ENCODE data around the gene GRK6. TPM values are rescaled to one million over a fixed set of nuclear protein-coding genes. Genes with fewer than 3 reads are reported as not detected.

Gene GRK6
- polyA plus RNA-seq, 1 experiment, result 37.7 TPM

DNA sequence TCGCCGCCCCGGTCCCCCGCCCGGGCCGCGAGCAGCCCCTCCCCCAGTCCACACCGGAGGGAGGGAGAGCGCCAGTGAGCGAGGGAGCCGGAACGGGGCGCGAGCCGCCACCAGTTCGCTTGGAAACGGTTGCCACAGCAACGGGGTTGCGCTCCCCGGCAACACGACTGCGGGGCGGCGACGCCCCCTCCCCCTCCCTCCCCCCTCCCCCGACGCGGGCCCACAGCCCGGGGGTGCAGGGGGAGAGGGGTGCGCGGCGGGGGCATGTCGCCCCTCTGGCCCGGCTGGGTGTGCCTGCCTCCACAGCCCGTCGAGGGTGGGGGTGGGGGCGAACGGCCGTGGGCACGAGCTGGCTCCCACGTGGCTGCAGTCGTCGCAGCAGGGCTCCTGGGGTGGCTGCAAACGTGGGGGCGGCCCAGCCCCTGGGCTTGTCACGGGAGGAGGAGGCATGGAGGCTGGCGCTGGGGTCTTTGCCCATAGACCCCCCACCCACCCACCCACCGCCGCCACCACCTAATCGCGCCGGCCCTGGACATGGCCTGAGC is 20.7 kb downstream of the GRK6 start:
- Histone ChIP-seq H3K27me3 (ENCODE audit: control insufficient read depth, insufficient read depth, low read length) (no peaks in the 10 kb centered on the region), H3K4me3 (ENCODE audit: low read depth, low read length) (peak overlapping the region; percentile 72), H3K36me3 (ENCODE audit: control insufficient read depth, insufficient read depth, low read length) (peaks cover 1% of the 10 kb centered on the region; the same call in 1 of the 2 replicates)
- TF ChIP-seq, protein P1, sequence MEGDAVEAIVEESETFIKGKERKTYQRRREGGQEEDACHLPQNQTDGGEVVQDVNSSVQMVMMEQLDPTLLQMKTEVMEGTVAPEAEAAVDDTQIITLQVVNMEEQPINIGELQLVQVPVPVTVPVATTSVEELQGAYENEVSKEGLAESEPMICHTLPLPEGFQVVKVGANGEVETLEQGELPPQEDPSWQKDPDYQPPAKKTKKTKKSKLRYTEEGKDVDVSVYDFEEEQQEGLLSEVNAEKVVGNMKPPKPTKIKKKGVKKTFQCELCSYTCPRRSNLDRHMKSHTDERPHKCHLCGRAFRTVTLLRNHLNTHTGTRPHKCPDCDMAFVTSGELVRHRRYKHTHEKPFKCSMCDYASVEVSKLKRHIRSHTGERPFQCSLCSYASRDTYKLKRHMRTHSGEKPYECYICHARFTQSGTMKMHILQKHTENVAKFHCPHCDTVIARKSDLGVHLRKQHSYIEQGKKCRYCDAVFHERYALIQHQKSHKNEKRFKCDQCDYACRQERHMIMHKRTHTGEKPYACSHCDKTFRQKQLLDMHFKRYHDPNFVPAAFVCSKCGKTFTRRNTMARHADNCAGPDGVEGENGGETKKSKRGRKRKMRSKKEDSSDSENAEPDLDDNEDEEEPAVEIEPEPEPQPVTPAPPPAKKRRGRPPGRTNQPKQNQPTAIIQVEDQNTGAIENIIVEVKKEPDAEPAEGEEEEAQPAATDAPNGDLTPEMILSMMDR (IDR thresholded peaks at IDR 0.05; ENCODE audit: insufficient read depth, low read depth, low read length), result no peak
- ChIA-PET POLR2A (interaction anchor here (1.0 kb wide), 1 partner anchor 20 kb away, joined by 3 read pairs; the partner anchor contains the start of gene GRK6), CTCF (interaction anchor here (0.6 to 18.6 kb wide), 7 partner anchors 8 to 138 kb away, joined by 3 to 352 read pairs (median 9); partner anchors contain the start of genes F12 and PFN3)
- no peak for DNase-seq (ENCODE audit: low read depth)

DNA sequence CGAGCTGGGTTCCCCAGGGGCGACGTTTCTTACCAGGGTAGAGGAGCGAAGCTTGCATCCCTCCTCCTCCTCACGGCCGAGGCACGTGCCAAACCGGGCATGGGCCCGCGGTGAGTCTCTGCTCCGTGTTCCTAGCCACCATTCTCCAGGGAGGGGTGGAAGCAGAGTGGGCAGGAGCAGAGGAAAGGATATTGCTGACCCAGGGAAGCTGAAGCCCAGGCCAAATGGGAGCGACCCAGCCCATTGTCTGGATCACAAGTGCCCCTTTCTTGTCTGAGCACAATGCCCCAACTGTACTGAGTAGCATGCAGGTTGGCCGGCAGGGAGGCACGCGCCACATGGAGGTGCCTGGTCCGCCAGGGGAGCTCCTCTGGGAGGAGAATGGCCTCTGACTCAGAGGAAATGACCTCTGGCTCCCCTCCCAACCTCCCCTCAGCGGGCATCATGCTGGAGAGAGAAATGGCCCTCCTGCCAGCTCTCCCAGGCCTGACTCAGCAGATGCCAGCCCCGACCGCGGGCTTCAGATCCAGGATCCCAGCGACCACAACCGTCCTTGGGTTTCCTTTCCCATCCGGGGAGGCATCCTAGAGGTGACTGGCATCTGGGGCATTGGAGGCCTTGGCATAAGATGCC is 21.3 kb downstream of the GRK6 start:
- Histone ChIP-seq H3K36me3 (ENCODE audit: control insufficient read depth, insufficient read depth, low read length) (no peaks in the 10 kb centered on the region), H3K4me3 (ENCODE audit: low read depth, low read length) (peak overlapping the region; percentile 72), H3K27me3 (ENCODE audit: control insufficient read depth, insufficient read depth, low read length) (no peaks in the 10 kb centered on the region)
- no peak for DNase-seq (ENCODE audit: low read depth)
- ChIA-PET CTCF (interaction anchor here (0.6 to 18.6 kb wide), 10 partner anchors 7 to 335 kb away, joined by 3 to 352 read pairs (median 6); partner anchors contain the start of genes F12 and PFN3), POLR2A (interaction anchor here (0.6 to 1.0 kb wide), 2 partner anchors 21 to 22 kb away, joined by 3 read pairs; partner anchors contain the start of gene GRK6)
- TF ChIP-seq, protein P1 (IDR thresholded peaks at IDR 0.05; ENCODE audit: insufficient read depth, low read depth, low read length), result no peak

DNA sequence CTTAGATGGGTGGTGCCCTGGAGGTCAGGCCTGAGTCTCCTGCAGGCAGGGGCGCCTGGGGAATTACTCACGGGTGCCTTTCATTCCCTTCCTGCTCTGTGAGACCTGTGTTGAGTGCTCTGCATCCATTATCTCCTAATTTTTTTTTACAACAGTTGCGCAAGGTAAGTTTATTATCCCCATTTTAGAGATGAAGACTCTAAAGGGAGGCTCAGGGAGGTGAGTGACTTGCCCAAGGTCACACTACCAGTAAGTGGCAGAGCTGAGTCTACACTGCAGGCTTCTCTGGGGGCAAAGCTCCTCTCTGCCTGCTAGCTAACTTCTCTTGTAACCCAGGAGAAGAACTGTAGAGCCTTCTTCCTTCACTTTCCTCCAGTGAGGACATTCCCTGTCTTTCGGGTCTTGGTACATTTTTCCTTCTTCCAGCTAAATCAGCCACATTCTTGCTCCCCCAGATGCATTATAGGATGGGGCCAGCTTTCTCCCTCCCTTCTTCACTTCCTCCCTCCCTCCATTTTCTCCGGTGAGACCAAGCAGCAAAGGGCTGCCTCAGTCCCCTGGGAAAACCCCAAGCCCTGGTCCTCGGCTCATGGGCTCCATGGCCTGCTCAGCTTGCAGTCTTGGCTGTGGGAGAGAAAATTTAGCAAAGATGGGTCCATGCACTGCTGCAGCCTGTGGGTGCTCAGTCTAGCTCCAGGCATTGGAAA is 21.9 kb downstream of the GRK6 start:
- ChIA-PET CTCF (interaction anchor here (0.7 to 18.6 kb wide), 8 partner anchors 9 to 336 kb away, joined by 3 to 352 read pairs (median 3); partner anchors contain the start of genes F12 and PFN3), POLR2A (interaction anchor here (0.6 kb wide), 1 partner anchor 23 kb away, joined by 3 read pairs; no protein-coding TSS in a partner anchor)
- no peaks in the 10 kb centered on the region for H3K27me3 ChIP-seq (ENCODE audit: control insufficient read depth, insufficient read depth, low read length)
- H3K4me3 ChIP-seq (ENCODE audit: low read depth, low read length), result no peak overlapping the region
- no peaks in the 10 kb centered on the region for H3K36me3 ChIP-seq (ENCODE audit: control insufficient read depth, insufficient read depth, low read length)
- TF ChIP-seq, protein P1 (IDR thresholded peaks at IDR 0.05; ENCODE audit: insufficient read depth, low read depth, low read length), result no peak
- no peak for DNase-seq (ENCODE audit: low read depth)

DNA sequence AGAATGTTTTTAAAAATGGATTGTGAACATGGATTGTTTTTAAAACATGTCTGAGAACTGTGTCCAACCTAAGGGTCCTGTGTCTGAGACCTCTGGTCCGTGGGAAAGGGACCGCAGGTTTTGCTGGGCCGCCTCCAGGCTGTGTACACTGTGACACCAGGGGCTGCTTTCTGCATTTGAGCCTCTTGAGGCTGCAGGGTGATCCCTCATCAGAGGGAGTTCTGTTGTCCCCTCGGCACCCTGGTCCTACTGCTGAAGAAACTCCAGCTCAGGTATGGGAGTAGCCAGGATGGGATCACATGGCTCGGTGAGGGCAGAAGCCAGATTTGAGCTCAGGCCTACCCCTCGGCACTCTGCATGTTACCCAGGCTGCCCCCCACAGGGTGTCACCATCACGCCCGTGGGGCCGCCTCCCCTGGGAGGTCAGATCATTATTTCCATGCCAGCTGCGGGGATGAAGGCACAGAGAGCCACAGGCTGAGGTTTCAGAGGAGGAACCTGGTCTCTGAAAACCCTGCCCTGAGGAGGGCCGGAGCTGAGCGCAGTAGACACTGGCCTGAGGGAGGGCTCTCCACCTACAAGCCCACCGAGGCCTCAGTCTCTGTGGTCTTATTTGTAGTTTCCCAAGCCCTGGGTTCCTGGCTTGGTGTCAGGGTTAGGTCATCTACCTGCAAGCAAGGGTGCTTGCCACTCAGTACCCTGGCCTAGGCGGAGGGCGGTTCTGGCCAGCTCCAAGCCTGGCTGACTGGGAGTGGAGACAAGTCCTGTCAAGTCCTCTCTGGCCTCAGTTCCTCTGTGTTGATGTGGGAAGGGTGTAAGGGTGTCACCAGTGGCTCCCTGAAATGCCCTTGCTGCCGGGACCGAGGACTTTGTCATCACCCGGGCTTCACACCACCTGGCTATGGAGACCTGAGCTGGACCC is 22.9 kb downstream of the GRK6 start:
- no peaks in the 10 kb centered on the region for H3K36me3 ChIP-seq (ENCODE audit: control insufficient read depth, insufficient read depth, low read length)
- no peak for DNase-seq (ENCODE audit: low read depth)
- H3K4me3 ChIP-seq (ENCODE audit: low read depth, low read length), result no peak overlapping the region
- ChIA-PET CTCF (interaction anchor here (0.6 to 18.6 kb wide), 7 partner anchors 12 to 337 kb away, joined by 3 to 352 read pairs (median 3); partner anchors contain the start of genes F12 and PFN3), POLR2A (no interaction called here)
- no peaks in the 10 kb centered on the region for H3K27me3 ChIP-seq (ENCODE audit: control insufficient read depth, insufficient read depth, low read length)
- TF ChIP-seq, protein P1 (IDR thresholded peaks at IDR 0.05; ENCODE audit: insufficient read depth, low read depth, low read length), result no peak

All from BJ (cell line).